Naive thymus-derived CD8-positive, alpha-beta T cell (primary cell): ENCODE measurements around the gene ROR1. TPM values are rescaled to one million over a fixed set of nuclear protein-coding genes. Genes with fewer than 3 reads are reported as not detected.
"Not testable (repeated sequence)": the region's sequence is repeated elsewhere in the genome, so short reads cannot be mapped to it uniquely, and the experiment has no call there.

Experiments
- ATAC-seq, 2 donors: fragments of 150-1000 bp; cut with Tn5 transposase in 1 of 2; sonication (Bioruptor Pico), chemical (Tn5 transposase) in 1 of 2; 1 replicate in 1 of 2; 2 replicates in 1 of 2; pipeline ENCODE4 v1.10.0; 2021; ENCODE audit warnings: mild to moderate bottlenecking in 2 of 2, moderate library complexity in 2 of 2
- POLR2A ChIA-PET: fragments of 350-600 bp; sonication (Branson Sonifier 250); formaldehyde crosslinking; loops from one replicate; lab custom pipeline; 2021; ENCODE audit warnings: antibody characterized with exemption; lab: Charles Lee
- DNase-seq, 10 donors: peaks; one replicate each; pipeline versions ENCODE4 v3.0.0 to v3.0.0-alpha.2; 2020 to 2022
- H3K27ac Mint-ChIP-seq, 10 donors: one replicate each; pipeline ENCODE4 v1.8.0; 2020 to 2022; ENCODE audit warnings: mild to moderate bottlenecking in 10 of 10, mixed read lengths in 10 of 10, moderate library complexity in 4 of 10, inconsistent platforms in 1 of 10
- H3K27me3 Mint-ChIP-seq, 5 donors: one replicate each; pipeline ENCODE4 v1.8.0; 2021 to 2022; ENCODE audit warnings: mixed read lengths in 5 of 5
- H3K36me3 Mint-ChIP-seq, 3 donors: one replicate each; pipeline ENCODE4 v1.8.0; 2020 to 2022; ENCODE audit warnings: mixed read lengths in 3 of 3, mild to moderate bottlenecking in 2 of 3, inconsistent platforms in 1 of 3
- H3K4me1 Mint-ChIP-seq, 4 donors: one replicate each; pipeline ENCODE4 v1.8.0; 2021 to 2022; ENCODE audit warnings: mixed read lengths in 4 of 4
- H3K4me3 Mint-ChIP-seq, 10 donors: one replicate each; pipeline ENCODE4 v1.8.0; 2020 to 2022; ENCODE audit warnings: mild to moderate bottlenecking in 10 of 10, mixed read lengths in 10 of 10, moderate library complexity in 6 of 10, inconsistent platforms in 1 of 10
- H3K9me3 Mint-ChIP-seq, 9 donors: one replicate each; pipeline ENCODE4 v1.8.0; 2020 to 2022; ENCODE audit warnings: mixed read lengths in 9 of 9, mild to moderate bottlenecking in 3 of 9, inconsistent platforms in 1 of 9, moderate library complexity in 1 of 9
- polyA plus RNA-seq, 3 donors: library from polyadenylated mRNA; unstranded; fragments of 300-500 nt; fragmentation: Illumina TruSeq; gene quantifications; one replicate each; pipeline ENCODE4 v1.2.3, GENCODE V29; 2021
- total RNA-seq, 8 experiments: library from RNA in 2 of 8; stranded (reverse) in 2 of 8; gene quantifications; one replicate each; pipeline ENCODE4 v1.2.3 and lab custom pipeline; 2021 to 2026

The ROR1 gene
- total and polyA plus RNA-seq, 5 experiments from 2014 or later: 0.44 to 0.80 TPM; not detected in 3

- H3K9me3 Mint-ChIP-seq, POLR2A ChIA-PET, H3K36me3 Mint-ChIP-seq, DNase-seq, H3K4me1 Mint-ChIP-seq, H3K27ac Mint-ChIP-seq, H3K4me3 Mint-ChIP-seq, ATAC-seq: not testable (repeated sequence)
- peaks cover 0 to 29% (median 6%) of the 10 kb centered on the region in 5 donors for H3K27me3 Mint-ChIP-seq
Observed at GRCh38 chr1:63787270-63787669, 13.5 kb downstream of the ROR1 start.

GRCh38 chr1:63787875-63788274 lies 14.1 kb downstream of the ROR1 start:
- ATAC-seq: no peak
- Mint-ChIP-seq H3K9me3 (no peaks in the 10 kb centered on the region), H3K4me3 (no peak overlapping the region), H3K27ac (peak overlapping the region in 1 of 10 donors; percentile 34), H3K4me1 (peaks cover 0 to 3% (median 1%) of the 10 kb centered on the region in 4 donors), H3K36me3 (no peaks in the 10 kb centered on the region), H3K27me3 (peaks cover 0 to 29% (median 6%) of the 10 kb centered on the region in 5 donors)
- no peak for DNase-seq
- POLR2A ChIA-PET: no interaction called here

GRCh38 chr1:63789856-63790605 lies 16.2 kb downstream of the ROR1 start:
- H3K27ac Mint-ChIP-seq: no peak overlapping the region

GRCh38 chr1:63790989-63791388 lies 17.2 kb downstream of the ROR1 start:
- peaks cover 0 to 29% (median 6%) of the 10 kb centered on the region in 5 donors for H3K27me3 Mint-ChIP-seq
- DNase-seq (no peak), ATAC-seq (no peak)
- no peaks in the 10 kb centered on the region for H3K36me3 Mint-ChIP-seq
- peaks cover 0 to 3% (median 1%) of the 10 kb centered on the region in 4 donors for H3K4me1 Mint-ChIP-seq
- no peak overlapping the region for H3K4me3 Mint-ChIP-seq
- no peaks in the 10 kb centered on the region for H3K9me3 Mint-ChIP-seq
- no peak overlapping the region for H3K27ac Mint-ChIP-seq
- POLR2A ChIA-PET: no interaction called here

More at GRCh38 chr1:63789856-63790605, 16.2 kb downstream of the ROR1 start:
- Mint-ChIP-seq H3K27me3 (peaks cover 0 to 29% (median 6%) of the 10 kb centered on the region in 5 donors), H3K4me1 (peaks cover 0 to 3% (median 1%) of the 10 kb centered on the region in 4 donors), H3K9me3 (no peaks in the 10 kb centered on the region), H3K4me3 (no peak overlapping the region), H3K36me3 (no peaks in the 10 kb centered on the region)
- ATAC-seq (no peak), DNase-seq (no peak)
- POLR2A ChIA-PET: no interaction called here

- H3K4me3 Mint-ChIP-seq: no peak overlapping the region
- POLR2A ChIA-PET: no interaction called here
- no peaks in the 10 kb centered on the region for H3K36me3 Mint-ChIP-seq
- peaks cover 0 to 29% (median 7%) of the 10 kb centered on the region in 5 donors for H3K27me3 Mint-ChIP-seq
- no peak for ATAC-seq
- no peak for DNase-seq
- peaks cover 0 to 3% (median 1%) of the 10 kb centered on the region in 4 donors for H3K4me1 Mint-ChIP-seq
- H3K27ac Mint-ChIP-seq: no peak overlapping the region
- H3K9me3 Mint-ChIP-seq: no peaks in the 10 kb centered on the region
Observed at GRCh38 chr1:63792152-63792551, 18.3 kb downstream of the ROR1 start.

GRCh38 chr1:63793741-63794240 lies 20.0 kb downstream of the ROR1 start:
- POLR2A ChIA-PET: no interaction called here
- H3K4me3 Mint-ChIP-seq: no peak overlapping the region

GRCh38 chr1:63794354-63794753 lies 20.5 kb downstream of the ROR1 start:
- Mint-ChIP-seq H3K27ac (no peak overlapping the region), H3K36me3 (no peaks in the 10 kb centered on the region), H3K4me3 (no peak overlapping the region), H3K27me3 (peaks cover 0 to 31% (median 7%) of the 10 kb centered on the region in 5 donors), H3K4me1 (peaks cover 0 to 3% (median under 1%) of the 10 kb centered on the region in 4 donors), H3K9me3 (no peaks in the 10 kb centered on the region)
- DNase-seq (no peak), ATAC-seq (no peak)
- POLR2A ChIA-PET: no interaction called here

More at GRCh38 chr1:63793741-63794240, 20.0 kb downstream of the ROR1 start:
- no peak overlapping the region for H3K27ac Mint-ChIP-seq
- no peak for DNase-seq
- peaks cover 0 to 3% (median 1%) of the 10 kb centered on the region in 4 donors for H3K4me1 Mint-ChIP-seq
- no peaks in the 10 kb centered on the region for H3K9me3 Mint-ChIP-seq
- ATAC-seq: no peak
- no peaks in the 10 kb centered on the region for H3K36me3 Mint-ChIP-seq
- peaks cover 0 to 36% (median 7%) of the 10 kb centered on the region in 5 donors for H3K27me3 Mint-ChIP-seq

GRCh38 chr1:63794939-63795378 lies 21.1 kb downstream of the ROR1 start:
- H3K36me3 Mint-ChIP-seq: no peaks in the 10 kb centered on the region
- peaks cover 0 to 3% (median 0%) of the 10 kb centered on the region in 4 donors for H3K4me1 Mint-ChIP-seq
- no peaks in the 10 kb centered on the region for H3K9me3 Mint-ChIP-seq
- POLR2A ChIA-PET: no interaction called here
- DNase-seq: no peak
- H3K4me3 Mint-ChIP-seq: no peak overlapping the region
- H3K27ac Mint-ChIP-seq: no peak overlapping the region
- H3K27me3 Mint-ChIP-seq: peaks cover 0 to 26% (median 7%) of the 10 kb centered on the region in 5 donors
- no peak for ATAC-seq

- Mint-ChIP-seq H3K36me3 (no peaks in the 10 kb centered on the region), H3K9me3 (no peaks in the 10 kb centered on the region)
Observed at GRCh38 chr1:63795455-63795854, 21.6 kb downstream of the ROR1 start.

GRCh38 chr1:63797056-63797726 lies 23.4 kb downstream of the ROR1 start:
- H3K27me3 Mint-ChIP-seq: peaks cover 0 to 7% (median 2%) of the 10 kb centered on the region in 5 donors
- H3K4me1 Mint-ChIP-seq: no peaks in the 10 kb centered on the region
- no peak overlapping the region for H3K4me3 Mint-ChIP-seq
- no peak overlapping the region for H3K27ac Mint-ChIP-seq
- POLR2A ChIA-PET: interaction anchor here (0.7 kb wide), 1 partner anchor 41 kb away, joined by 5 read pairs; no protein-coding TSS in a partner anchor
- no peaks in the 10 kb centered on the region for H3K36me3 Mint-ChIP-seq
- no peaks in the 10 kb centered on the region for H3K9me3 Mint-ChIP-seq
- ATAC-seq (no peak), DNase-seq (no peak)

More at GRCh38 chr1:63795455-63795854, 21.6 kb downstream of the ROR1 start:
- Mint-ChIP-seq H3K4me1 (peaks cover 0 to 3% (median 0%) of the 10 kb centered on the region in 4 donors), H3K4me3 (no peak overlapping the region), H3K27me3 (peaks cover 0 to 22% (median 7%) of the 10 kb centered on the region in 5 donors), H3K27ac (no peak overlapping the region)
- DNase-seq (no peak), ATAC-seq (no peak)
- POLR2A ChIA-PET: no interaction called here

- ATAC-seq (no peak), DNase-seq (no peak)
- Mint-ChIP-seq H3K4me1 (no peaks in the 10 kb centered on the region), H3K27ac (no peak overlapping the region), H3K9me3 (no peaks in the 10 kb centered on the region), H3K27me3 (peaks cover 0 to 7% (median 3%) of the 10 kb centered on the region in 5 donors), H3K4me3 (no peak overlapping the region), H3K36me3 (no peaks in the 10 kb centered on the region)
- POLR2A ChIA-PET: no interaction called here
Observed at GRCh38 chr1:63798284-63798683, 24.5 kb downstream of the ROR1 start.

GRCh38 chr1:63799307-63799706 lies 25.5 kb downstream of the ROR1 start:
- Mint-ChIP-seq H3K27ac (no peak overlapping the region), H3K27me3 (peaks cover 0 to 7% (median 3%) of the 10 kb centered on the region in 5 donors), H3K9me3 (no peaks in the 10 kb centered on the region), H3K4me3 (no peak overlapping the region), H3K4me1 (no peaks in the 10 kb centered on the region), H3K36me3 (no peaks in the 10 kb centered on the region)
- DNase-seq: no peak
- ATAC-seq: no peak
- POLR2A ChIA-PET: no interaction called here

- no peaks in the 10 kb centered on the region for H3K9me3 Mint-ChIP-seq
- ATAC-seq (no peak), DNase-seq (no peak)
- no peak overlapping the region for H3K27ac Mint-ChIP-seq
- H3K4me3 Mint-ChIP-seq: no peak overlapping the region
- H3K27me3 Mint-ChIP-seq: peaks cover 0 to 7% (median 2%) of the 10 kb centered on the region in 5 donors
- H3K4me1 Mint-ChIP-seq: no peaks in the 10 kb centered on the region
- no peaks in the 10 kb centered on the region for H3K36me3 Mint-ChIP-seq
- POLR2A ChIA-PET: no interaction called here
Observed at GRCh38 chr1:63799820-63800219, 26.0 kb downstream of the ROR1 start.
